Esophagus squamous epithelium (tissue), 5 donors: ENCODE measurements around the gene MVB12B. TPM values are rescaled to one million over a fixed set of nuclear protein-coding genes. Genes with fewer than 3 reads are reported as not detected.

Experiments used
- DNase-seq: peaks from one replicate; lab custom pipeline; 2025; lab: John Stamatoyannopoulos, UW
- H3K27ac ChIP-seq, 4 donors: fragments of 200-600 bp; sonication (generic); one replicate each; pipeline ENCODE4 v1.5.1; 2016 to 2019; ENCODE audit warnings: mild to moderate bottlenecking in 1 of 4
- H3K27me3 ChIP-seq, 4 donors: fragments of 200-600 bp; sonication (generic); 1 replicate in 3 of 4; 2 replicates in 1 of 4; pipeline versions ENCODE4 v1.5.1 to v1.6.0; 2017 to 2021; ENCODE audit warnings: antibody characterized with exemption in 1 of 4
- H3K36me3 ChIP-seq, 3 donors: fragments of 200-600 bp; sonication (generic); one replicate each; pipeline ENCODE4 v1.5.1; 2016 to 2019
- H3K4me1 ChIP-seq, 3 donors: fragments of 200-600 bp; sonication (generic); one replicate each; pipeline ENCODE4 v1.5.1; 2017 to 2019
- H3K4me3 ChIP-seq, 4 donors: fragments of 200-600 bp; sonication (generic); 1 replicate in 3 of 4; 2 replicates in 1 of 4; pipeline ENCODE4 v1.5.1; 2016 to 2019; ENCODE audit warnings: mild to moderate bottlenecking in 2 of 4, moderate library complexity in 1 of 4
- H3K9me3 ChIP-seq, 3 donors: fragments of 200-600 bp; sonication (generic); one replicate each; pipeline ENCODE4 v1.5.1; 2016 to 2019
- POLR2A ChIP-seq, 4 donors: fragments of 450-650 bp; IDR thresholded peaks; one replicate each; pipeline ENCODE4 v1.6.1; 2017; ENCODE audit warnings: antibody characterized with exemption in 4 of 4, mild to moderate bottlenecking in 4 of 4, moderate library complexity in 3 of 4
- WGBS, 2 donors: methylation state at CpG; one replicate each; pipeline ENCODE4 v1.1.5; 2018; 5-methylcytosine and 5-hydroxymethylcytosine counted together
- intact Hi-C: fragments of 100-400 bp; cut with DNase I; formaldehyde crosslinking; loops from one replicate; pipeline ENCODE4 v1.15.0; 2022
- total RNA-seq, 4 donors: library from RNA; depleted of rRNA; stranded (reverse); fragments of >200 nt; gene quantifications; one replicate each; pipeline ENCODE4 v1.1.0, GENCODE V29; 2016
- TF ChIP-seq, protein P1 (sequence below), 6 experiments: fragments of 450-650 bp in 4 of 6; fragments of 200-600 bp in 2 of 6; sonication (generic) in 2 of 6; IDR thresholded peaks; one replicate each; pipeline ENCODE4 v1.5.1; 2016 to 2019; ENCODE audit warnings: antibody characterized with exemption in 6 of 6, mild to moderate bottlenecking in 4 of 6, moderate library complexity in 4 of 6
- donor health status: DM: yes; HTN: yes; CAD: no.

Gene MVB12B
- total RNA-seq, 4 donors from 2014 or later = 3.2 to 13.2 (median 5.3) TPM

DNA sequence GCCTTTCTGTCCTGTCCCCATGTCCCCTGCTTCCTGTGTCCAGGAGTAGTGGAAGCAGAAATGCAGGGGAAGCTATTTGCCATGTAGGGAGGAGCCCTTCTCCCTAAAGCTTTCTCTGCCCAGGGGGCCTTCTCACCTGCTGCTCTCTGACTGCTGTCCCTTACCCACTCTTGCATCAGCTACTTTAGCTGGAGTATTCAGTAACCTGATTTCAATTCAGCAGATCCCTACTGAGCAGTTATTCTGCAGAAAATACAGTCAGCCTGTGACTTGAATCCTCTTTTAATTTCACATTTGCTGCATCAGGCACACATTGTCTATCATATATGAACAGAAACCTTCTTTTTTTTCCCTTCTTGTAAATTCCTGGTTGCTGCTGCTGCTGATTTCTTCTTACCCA, 90.4 kb downstream of the MVB12B start:
- no peak for TF ChIP-seq POLR2A (IDR thresholded peaks at IDR 0.05)
- TF ChIP-seq, protein P1, sequence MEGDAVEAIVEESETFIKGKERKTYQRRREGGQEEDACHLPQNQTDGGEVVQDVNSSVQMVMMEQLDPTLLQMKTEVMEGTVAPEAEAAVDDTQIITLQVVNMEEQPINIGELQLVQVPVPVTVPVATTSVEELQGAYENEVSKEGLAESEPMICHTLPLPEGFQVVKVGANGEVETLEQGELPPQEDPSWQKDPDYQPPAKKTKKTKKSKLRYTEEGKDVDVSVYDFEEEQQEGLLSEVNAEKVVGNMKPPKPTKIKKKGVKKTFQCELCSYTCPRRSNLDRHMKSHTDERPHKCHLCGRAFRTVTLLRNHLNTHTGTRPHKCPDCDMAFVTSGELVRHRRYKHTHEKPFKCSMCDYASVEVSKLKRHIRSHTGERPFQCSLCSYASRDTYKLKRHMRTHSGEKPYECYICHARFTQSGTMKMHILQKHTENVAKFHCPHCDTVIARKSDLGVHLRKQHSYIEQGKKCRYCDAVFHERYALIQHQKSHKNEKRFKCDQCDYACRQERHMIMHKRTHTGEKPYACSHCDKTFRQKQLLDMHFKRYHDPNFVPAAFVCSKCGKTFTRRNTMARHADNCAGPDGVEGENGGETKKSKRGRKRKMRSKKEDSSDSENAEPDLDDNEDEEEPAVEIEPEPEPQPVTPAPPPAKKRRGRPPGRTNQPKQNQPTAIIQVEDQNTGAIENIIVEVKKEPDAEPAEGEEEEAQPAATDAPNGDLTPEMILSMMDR (IDR thresholded peaks at IDR 0.05) = no peak

DNA sequence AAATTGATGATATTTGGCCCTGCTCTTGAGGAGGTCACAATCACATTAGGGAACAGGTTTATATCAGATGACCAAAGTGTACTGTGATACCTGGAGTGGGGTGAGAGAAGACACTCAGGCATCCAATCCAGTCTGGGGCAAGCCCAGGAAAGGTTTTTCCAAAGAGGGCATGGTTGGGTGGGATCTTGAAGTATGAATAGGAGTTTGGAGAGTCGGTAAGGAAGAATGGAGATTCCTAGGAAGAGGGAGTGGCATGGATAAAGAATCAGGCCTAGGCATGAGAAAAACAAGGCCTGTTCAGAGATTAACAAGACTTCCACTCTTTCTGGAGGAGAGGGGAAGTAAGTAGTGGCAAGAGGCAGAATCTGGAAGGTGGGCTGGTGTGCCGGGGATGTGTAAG, 91.1 kb downstream of the MVB12B start:
- no peak for DNase-seq
- H3K4me3 ChIP-seq = no peak overlapping the region
- H3K27ac ChIP-seq = no peak overlapping the region
- TF ChIP-seq, protein P1 (IDR thresholded peaks at IDR 0.05) = no peak
- TF ChIP-seq POLR2A (IDR thresholded peaks at IDR 0.05) = no peak
- WGBS, 2 donors = 77 to 87% methylated on average over 2 of the region's 2 CpGs
- H3K27me3 ChIP-seq = no peaks in the 10 kb centered on the region
- intact Hi-C loops = no loop called here
- H3K36me3 ChIP-seq = peaks cover 0 to 21% (median 0%) of the 10 kb centered on the region in 3 donors
- H3K4me1 ChIP-seq = peaks cover 0 to 18% (median 0%) of the 10 kb centered on the region in 3 donors
- no peaks in the 10 kb centered on the region for H3K9me3 ChIP-seq

More for the DNA sequence above, 90.4 kb downstream of the MVB12B start:
- no peak for DNase-seq
- Histone ChIP-seq H3K36me3 (peaks cover 0 to 15% (median 0%) of the 10 kb centered on the region in 3 donors), H3K27me3 (no peaks in the 10 kb centered on the region), H3K4me3 (no peak overlapping the region), H3K27ac (no peak overlapping the region), H3K4me1 (peaks cover 0 to 24% (median 1%) of the 10 kb centered on the region in 3 donors), H3K9me3 (no peaks in the 10 kb centered on the region)
- intact Hi-C loops = no loop called here

DNA sequence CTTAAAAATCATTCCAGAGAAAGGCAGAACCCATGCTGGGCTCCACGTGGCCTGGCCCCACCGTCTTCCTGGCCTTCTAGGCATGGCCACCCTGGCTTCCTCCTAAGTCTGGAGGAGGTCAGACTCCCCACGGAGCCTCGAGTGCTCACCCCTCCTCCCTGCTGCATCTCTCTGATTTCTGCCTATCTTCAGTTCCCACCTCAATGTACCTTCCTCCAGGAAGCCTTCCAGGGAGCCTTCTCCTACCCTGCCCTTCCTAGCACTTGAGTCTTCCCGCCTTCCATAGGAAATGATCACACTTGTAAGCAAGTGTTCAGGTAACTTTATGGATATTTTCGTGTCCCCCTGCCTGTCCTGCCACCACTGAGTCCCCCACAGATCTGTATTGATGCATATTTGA, 92.0 kb downstream of the MVB12B start:
- no peak overlapping the region for H3K4me3 ChIP-seq
- intact Hi-C loops = no loop called here

DNA sequence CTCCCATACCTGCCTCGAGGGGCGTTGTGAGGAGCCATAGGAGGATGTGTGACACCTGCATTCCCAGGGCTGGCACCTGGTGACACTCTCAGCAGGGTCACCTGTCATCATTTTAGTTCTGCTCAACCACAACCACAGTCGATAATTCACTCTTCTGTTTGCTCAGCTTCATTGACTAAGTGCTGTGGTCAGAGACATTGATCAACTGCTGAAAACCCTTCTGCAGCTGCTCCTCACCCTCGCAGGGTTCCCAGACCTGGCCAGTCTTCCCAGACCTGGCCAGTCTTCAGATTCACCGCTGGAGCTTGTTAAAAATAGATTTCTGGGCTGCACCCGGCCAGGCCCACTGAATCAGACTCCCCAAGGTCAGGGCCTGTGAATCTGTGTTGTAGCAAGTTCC, 92.8 kb downstream of the MVB12B start:
- Histone ChIP-seq H3K36me3 (peaks cover 0 to 38% (median 0%) of the 10 kb centered on the region in 3 donors), H3K27me3 (no peaks in the 10 kb centered on the region), H3K27ac (no peak overlapping the region), H3K4me1 (peaks cover 0 to 15% (median 0%) of the 10 kb centered on the region in 3 donors), H3K9me3 (no peaks in the 10 kb centered on the region), H3K4me3 (no peak overlapping the region)
- DNase-seq = no peak
- intact Hi-C loops = no loop called here
- WGBS, 2 donors = 77 to 95% methylated on average over 4 of the region's 6 CpGs
- TF ChIP-seq POLR2A (IDR thresholded peaks at IDR 0.05) = no peak
- TF ChIP-seq, protein P1 (IDR thresholded peaks at IDR 0.05) = no peak

More for the DNA sequence above, 92.0 kb downstream of the MVB12B start:
- WGBS, 2 donors = 85% methylated on average over 4 to 6 of the region's 6 CpGs
- Histone ChIP-seq H3K9me3 (no peaks in the 10 kb centered on the region), H3K36me3 (peaks cover 0 to 30% (median 0%) of the 10 kb centered on the region in 3 donors), H3K27me3 (no peaks in the 10 kb centered on the region), H3K27ac (no peak overlapping the region), H3K4me1 (peaks cover 0 to 15% (median 0%) of the 10 kb centered on the region in 3 donors)
- TF ChIP-seq POLR2A (IDR thresholded peaks at IDR 0.05) = no peak
- TF ChIP-seq, protein P1 (IDR thresholded peaks at IDR 0.05) = no peak
- DNase-seq = no peak

DNA sequence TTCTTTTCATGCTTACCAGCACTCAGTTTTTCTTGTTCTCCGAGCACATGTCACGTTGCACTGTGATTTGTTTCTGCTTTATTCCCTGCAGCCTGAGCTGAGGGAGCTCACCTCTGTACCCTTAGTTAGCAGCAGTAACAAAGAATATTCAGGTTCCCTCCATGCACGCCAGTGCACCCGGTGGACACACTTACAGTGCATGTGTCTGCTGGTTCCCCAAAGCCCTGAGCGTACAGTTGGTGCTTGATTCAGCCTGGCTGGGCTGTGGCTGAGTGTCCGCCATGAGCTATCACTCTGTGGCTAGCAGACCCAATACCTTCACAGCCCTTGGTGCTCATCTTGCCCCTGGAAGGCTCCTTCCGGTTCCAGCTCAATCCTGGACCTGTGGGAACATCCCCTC, 93.5 kb downstream of the MVB12B start:
- Histone ChIP-seq H3K27me3 (no peaks in the 10 kb centered on the region), H3K36me3 (peaks cover 0 to 38% (median 0%) of the 10 kb centered on the region in 3 donors), H3K4me3 (no peak overlapping the region), H3K4me1 (peaks cover 0 to 15% (median 0%) of the 10 kb centered on the region in 3 donors), H3K27ac (no peak overlapping the region), H3K9me3 (no peaks in the 10 kb centered on the region)
- WGBS, 2 donors = 67 to 91% methylated on average over 4 to 7 of the region's 7 CpGs
- TF ChIP-seq POLR2A (IDR thresholded peaks at IDR 0.05) = no peak
- TF ChIP-seq, protein P1 (IDR thresholded peaks at IDR 0.05) = no peak
- intact Hi-C loops = no loop called here
- DNase-seq = no peak
